ENCODE data around the gene HSPG2.

HSPG2 gene

DNA sequence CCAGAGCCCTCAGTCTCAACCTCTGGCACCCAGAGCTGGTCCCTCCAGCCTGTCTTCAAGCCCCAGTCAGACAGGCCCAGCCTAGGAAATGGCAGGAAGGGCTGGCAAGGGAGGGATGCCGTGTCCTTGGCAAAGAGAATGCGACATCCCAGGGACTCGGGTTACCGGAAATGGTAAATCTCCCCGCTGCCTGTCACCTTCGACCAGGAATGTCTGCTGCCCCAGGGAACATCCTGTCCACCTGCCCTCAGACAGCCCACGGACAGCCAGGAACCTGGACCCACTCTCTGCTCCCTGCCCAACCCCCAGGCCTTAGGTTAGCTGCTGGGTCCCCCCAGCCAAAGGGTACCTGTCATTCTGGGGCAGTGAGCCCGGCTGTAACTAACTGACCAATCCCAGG, 23.9 kb downstream of the HSPG2 start:
- Histone ChIP-seq H2AFZ (ENCODE audit: low read length) (no peak overlapping the region), H3K79me2 (ENCODE audit: insufficient read depth, low read length) (no peaks in the 10 kb centered on the region), H4K20me1 (ENCODE audit: insufficient read depth, low read length) (no peaks in the 10 kb centered on the region), H3F3A (ENCODE audit: insufficient read depth, low read length) (no peaks in the 10 kb centered on the region), H3K9ac (ENCODE audit: low read length) (no peak overlapping the region), H3K4me3 (ENCODE audit: low read depth, low read length, poor library complexity, severe bottlenecking) (no peak overlapping the region), H3K27me3 (ENCODE audit: insufficient read depth, low read length) (no peaks in the 10 kb centered on the region; the same call in 1 of the 2 replicates), H3K27ac (ENCODE audit: low read depth, low read length, poor library complexity, severe bottlenecking) (no peak overlapping the region), H3K4me1 (ENCODE audit: insufficient read depth, low read length, severe bottlenecking) (no peaks in the 10 kb centered on the region), H3K9me2 (ENCODE audit: low read depth, low read length) (no peaks in the 10 kb centered on the region), H3K4me2 (ENCODE audit: low read length) (no peak overlapping the region), H3K36me3 (ENCODE audit: insufficient read depth, low read length) (no peaks in the 10 kb centered on the region), H3K9me3 (ENCODE audit: low read length) (no peaks in the 10 kb centered on the region)
- no peak for TF ChIP-seq EZH2 (IDR thresholded peaks at IDR 0.05; ENCODE audit: borderline replicate concordance, low read length)
- TF ChIP-seq, protein P1, sequence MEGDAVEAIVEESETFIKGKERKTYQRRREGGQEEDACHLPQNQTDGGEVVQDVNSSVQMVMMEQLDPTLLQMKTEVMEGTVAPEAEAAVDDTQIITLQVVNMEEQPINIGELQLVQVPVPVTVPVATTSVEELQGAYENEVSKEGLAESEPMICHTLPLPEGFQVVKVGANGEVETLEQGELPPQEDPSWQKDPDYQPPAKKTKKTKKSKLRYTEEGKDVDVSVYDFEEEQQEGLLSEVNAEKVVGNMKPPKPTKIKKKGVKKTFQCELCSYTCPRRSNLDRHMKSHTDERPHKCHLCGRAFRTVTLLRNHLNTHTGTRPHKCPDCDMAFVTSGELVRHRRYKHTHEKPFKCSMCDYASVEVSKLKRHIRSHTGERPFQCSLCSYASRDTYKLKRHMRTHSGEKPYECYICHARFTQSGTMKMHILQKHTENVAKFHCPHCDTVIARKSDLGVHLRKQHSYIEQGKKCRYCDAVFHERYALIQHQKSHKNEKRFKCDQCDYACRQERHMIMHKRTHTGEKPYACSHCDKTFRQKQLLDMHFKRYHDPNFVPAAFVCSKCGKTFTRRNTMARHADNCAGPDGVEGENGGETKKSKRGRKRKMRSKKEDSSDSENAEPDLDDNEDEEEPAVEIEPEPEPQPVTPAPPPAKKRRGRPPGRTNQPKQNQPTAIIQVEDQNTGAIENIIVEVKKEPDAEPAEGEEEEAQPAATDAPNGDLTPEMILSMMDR (IDR thresholded peaks at IDR 0.05; ENCODE audit: low read length): no peak

DNA sequence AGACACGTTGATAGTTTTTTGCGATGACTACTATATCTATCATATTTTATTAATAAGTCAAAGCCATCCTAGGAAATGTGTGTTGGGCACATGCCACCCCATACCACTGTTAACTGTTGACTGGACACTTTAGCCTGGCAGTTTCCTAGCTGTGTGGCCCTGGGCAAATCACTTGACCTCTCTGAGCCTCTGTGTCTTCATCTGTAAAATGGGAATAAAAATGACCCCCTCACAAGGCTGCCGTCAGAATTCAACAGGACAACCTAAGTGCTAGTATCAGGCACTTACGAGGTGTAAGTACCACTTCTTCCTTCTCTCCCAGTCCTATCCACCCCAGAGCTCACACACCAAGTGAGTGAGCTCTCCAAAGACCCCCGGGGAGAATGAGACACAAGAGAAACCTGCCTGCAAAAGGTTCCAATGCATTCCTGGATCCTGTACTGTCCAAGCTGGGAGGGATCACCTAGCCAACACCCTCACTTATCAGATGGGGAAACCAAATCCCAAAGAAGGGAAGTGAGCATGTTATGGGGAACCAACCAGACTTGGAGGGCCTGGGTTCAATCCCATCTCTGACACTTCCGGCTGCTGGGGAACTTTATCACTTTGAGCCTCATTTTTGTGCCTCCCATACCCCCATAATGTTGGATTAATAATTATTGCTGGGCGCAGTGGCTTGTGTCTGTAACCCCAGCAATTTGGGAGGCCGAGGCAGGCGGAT, 24.9 kb downstream of the HSPG2 start:
- Histone ChIP-seq H4K20me1 (ENCODE audit: insufficient read depth, low read length) (no peaks in the 10 kb centered on the region), H3K4me1 (ENCODE audit: insufficient read depth, low read length, severe bottlenecking) (no peaks in the 10 kb centered on the region), H3K4me3 (ENCODE audit: low read depth, low read length, poor library complexity, severe bottlenecking) (no peak overlapping the region), H3K27ac (ENCODE audit: low read depth, low read length, poor library complexity, severe bottlenecking) (no peak overlapping the region), H3K9me3 (ENCODE audit: low read length) (no peaks in the 10 kb centered on the region), H3K27me3 (ENCODE audit: insufficient read depth, low read length) (no peaks in the 10 kb centered on the region; the same call in 1 of the 2 replicates), H3F3A (ENCODE audit: insufficient read depth, low read length) (no peaks in the 10 kb centered on the region), H3K9ac (ENCODE audit: low read length) (no peak overlapping the region), H3K79me2 (ENCODE audit: insufficient read depth, low read length) (no peaks in the 10 kb centered on the region), H3K36me3 (ENCODE audit: insufficient read depth, low read length) (no peaks in the 10 kb centered on the region), H2AFZ (ENCODE audit: low read length) (no peak overlapping the region), H3K4me2 (ENCODE audit: low read length) (no peak overlapping the region), H3K9me2 (ENCODE audit: low read depth, low read length) (no peaks in the 10 kb centered on the region)
- no peak for TF ChIP-seq EZH2 (IDR thresholded peaks at IDR 0.05; ENCODE audit: borderline replicate concordance, low read length)
- TF ChIP-seq, protein P1 (IDR thresholded peaks at IDR 0.05; ENCODE audit: low read length): no peak

DNA sequence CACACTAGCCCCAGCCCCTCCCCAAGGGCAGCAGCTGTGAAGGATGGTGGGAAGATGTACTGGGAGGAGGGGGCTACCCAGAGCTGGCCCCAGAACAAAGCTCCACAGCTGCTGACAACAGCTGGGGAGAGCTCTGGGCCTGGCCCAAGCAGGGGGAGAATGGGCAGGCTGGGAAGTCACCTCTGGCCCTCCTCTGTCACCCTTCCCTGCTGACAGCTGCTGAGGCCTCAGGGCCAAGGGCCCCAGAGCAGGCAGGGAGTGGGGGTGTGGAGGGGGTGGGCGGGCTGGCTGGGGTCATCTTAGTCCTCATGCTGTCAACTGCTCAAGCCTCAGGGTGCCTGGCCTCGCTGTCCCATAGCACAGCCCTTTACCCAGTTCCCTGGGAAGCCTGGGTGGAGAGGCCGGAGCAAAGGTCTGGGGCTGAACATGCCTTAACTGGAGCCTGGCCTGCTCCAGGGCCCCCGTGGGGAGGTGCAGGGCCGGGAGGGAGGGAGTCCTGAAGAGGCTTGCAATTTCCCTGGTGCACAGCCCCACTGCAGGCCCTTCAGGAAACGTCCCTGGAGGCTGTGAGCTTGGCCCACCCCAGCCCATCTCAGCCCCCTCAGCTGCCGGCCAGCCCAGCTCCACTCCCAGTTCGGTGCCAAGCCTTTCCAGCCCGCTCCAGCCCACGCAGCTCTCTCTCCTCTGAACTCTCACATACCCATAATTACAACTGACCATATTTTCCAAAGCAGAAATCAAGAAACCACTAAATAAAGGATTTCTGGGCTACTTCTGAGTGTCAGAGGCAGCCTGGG, 25.7 kb downstream of the HSPG2 start:
- TF ChIP-seq EZH2 (IDR thresholded peaks at IDR 0.05; ENCODE audit: borderline replicate concordance, low read length): no peak
- TF ChIP-seq, protein P1 (IDR thresholded peaks at IDR 0.05; ENCODE audit: low read length): no peak
- no peak overlapping the region for H3K4me2 ChIP-seq (ENCODE audit: low read length)
- no peaks in the 10 kb centered on the region for H4K20me1 ChIP-seq (ENCODE audit: insufficient read depth, low read length)
- H3K27me3 ChIP-seq (ENCODE audit: insufficient read depth, low read length): no peaks in the 10 kb centered on the region; the same call in 1 of the 2 replicates
- no peaks in the 10 kb centered on the region for H3F3A ChIP-seq (ENCODE audit: insufficient read depth, low read length)
- H2AFZ ChIP-seq (ENCODE audit: low read length): no peak overlapping the region
- H3K9me3 ChIP-seq (ENCODE audit: low read length): no peaks in the 10 kb centered on the region
- H3K9ac ChIP-seq (ENCODE audit: low read length): no peak overlapping the region
- H3K4me3 ChIP-seq (ENCODE audit: low read depth, low read length, poor library complexity, severe bottlenecking): no peak overlapping the region
- H3K79me2 ChIP-seq (ENCODE audit: insufficient read depth, low read length): no peaks in the 10 kb centered on the region
- H3K36me3 ChIP-seq (ENCODE audit: insufficient read depth, low read length): no peaks in the 10 kb centered on the region
- no peak overlapping the region for H3K27ac ChIP-seq (ENCODE audit: low read depth, low read length, poor library complexity, severe bottlenecking)
- H3K9me2 ChIP-seq (ENCODE audit: low read depth, low read length): no peaks in the 10 kb centered on the region
- H3K4me1 ChIP-seq (ENCODE audit: insufficient read depth, low read length, severe bottlenecking): no peaks in the 10 kb centered on the region

Measured in OCI-LY1 (cell line).